Measurements from ENCODE around the gene PLIN3.
"Not testable (repeated sequence)": the region's sequence is repeated elsewhere in the genome, so short reads cannot be mapped to it uniquely, and the experiment has no call there.

PLIN3 gene

GRCh38 chr19:4816202-4816949 is 51.1 kb downstream of the PLIN3 start:
- no peak overlapping the region for H3K4me3 ChIP-seq (ENCODE audit: low read depth, low read length)
- H3K9ac ChIP-seq (ENCODE audit: low read depth, low read length), result no peak overlapping the region

GRCh38 chr19:4815426-4816201 is 51.9 kb downstream of the PLIN3 start:
- Histone ChIP-seq H3K27me3 (ENCODE audit: control insufficient read depth, insufficient read depth, low read length) (peaks cover 4% of the 10 kb centered on the region), H3K9ac (ENCODE audit: low read depth, low read length) (no peak overlapping the region), H3K4me3 (ENCODE audit: low read depth, low read length) (peak overlapping the region; percentile 35), H3K9me3 (ENCODE audit: control insufficient read depth, insufficient read depth, low read length) (no peaks in the 10 kb centered on the region), H3K4me1 (ENCODE audit: control insufficient read depth, insufficient read depth, low read length) (no peaks in the 10 kb centered on the region), H3K36me3 (ENCODE audit: control insufficient read depth, insufficient read depth, low read length) (peaks cover 4% of the 10 kb centered on the region)

More at GRCh38 chr19:4816202-4816949, 51.1 kb downstream of the PLIN3 start:
- no peaks in the 10 kb centered on the region for H3K4me1 ChIP-seq (ENCODE audit: control insufficient read depth, insufficient read depth, low read length)
- no peaks in the 10 kb centered on the region for H3K9me3 ChIP-seq (ENCODE audit: control insufficient read depth, insufficient read depth, low read length)
- H3K36me3 ChIP-seq (ENCODE audit: control insufficient read depth, insufficient read depth, low read length), result peaks cover 4% of the 10 kb centered on the region
- H3K27me3 ChIP-seq (ENCODE audit: control insufficient read depth, insufficient read depth, low read length), result peaks cover 4% of the 10 kb centered on the region

- H3K36me3 ChIP-seq (ENCODE audit: control insufficient read depth, insufficient read depth, low read length), result peaks cover 4% of the 10 kb centered on the region
- no peaks in the 10 kb centered on the region for H3K4me1 ChIP-seq (ENCODE audit: control insufficient read depth, insufficient read depth, low read length)
- no peaks in the 10 kb centered on the region for H3K9me3 ChIP-seq (ENCODE audit: control insufficient read depth, insufficient read depth, low read length)
- no peak overlapping the region for H3K9ac ChIP-seq (ENCODE audit: low read depth, low read length)
- H3K4me3 ChIP-seq (ENCODE audit: low read depth, low read length), result no peak overlapping the region
- H3K27me3 ChIP-seq (ENCODE audit: control insufficient read depth, insufficient read depth, low read length), result peaks cover 4% of the 10 kb centered on the region
Measured at GRCh38 chr19:4814625-4815425, 52.6 kb downstream of the PLIN3 start.

DNA sequence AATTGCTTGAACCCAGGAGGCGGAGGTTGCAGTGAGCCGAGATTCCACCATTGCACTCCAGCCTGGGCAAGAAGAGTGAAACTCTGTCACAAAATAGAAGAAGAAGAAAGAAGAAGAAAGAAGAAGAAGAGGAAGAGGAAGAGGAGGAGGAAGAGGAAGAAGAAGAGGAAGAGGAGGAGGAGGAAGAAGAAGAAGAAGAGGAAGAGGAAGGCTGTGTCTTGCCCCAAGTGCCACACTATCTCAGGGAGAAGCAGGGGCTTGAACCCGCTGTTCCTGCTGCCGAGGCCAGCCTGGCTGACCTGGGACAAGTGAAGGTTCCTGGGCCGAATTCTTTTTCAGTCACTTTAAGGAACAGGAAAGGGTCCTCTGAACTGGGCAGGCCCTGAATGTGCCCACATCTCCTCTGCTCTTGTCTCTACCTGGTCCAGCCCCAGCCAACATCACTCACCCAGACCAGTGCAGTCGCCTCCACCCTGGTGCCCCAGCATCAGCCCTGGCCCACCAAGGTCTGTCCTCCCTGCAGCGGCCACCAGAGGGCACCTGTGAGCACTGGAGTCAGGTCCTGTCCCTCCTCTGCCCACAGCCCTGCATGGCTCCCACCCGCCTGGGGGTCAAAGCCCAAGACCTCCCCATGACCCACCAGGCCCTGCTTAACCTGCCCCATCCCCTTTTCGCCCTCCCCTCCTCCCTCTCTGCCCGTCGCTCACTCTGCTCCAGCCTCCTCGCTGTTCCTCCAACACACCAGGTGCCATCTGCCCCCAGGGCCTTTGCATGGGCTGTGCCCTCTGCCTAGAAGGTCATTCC is 55.9 kb downstream of the PLIN3 start:
- no peak overlapping the region for H3K4me3 ChIP-seq (ENCODE audit: low read depth, low read length)
- H3K4me1 ChIP-seq (ENCODE audit: control insufficient read depth, insufficient read depth, low read length), result no peaks in the 10 kb centered on the region
- H3K9ac ChIP-seq (ENCODE audit: low read depth, low read length), result no peak overlapping the region
- H3K36me3 ChIP-seq (ENCODE audit: control insufficient read depth, insufficient read depth, low read length), result peaks cover under 1% of the 10 kb centered on the region
- peaks cover 1% of the 10 kb centered on the region for H3K27me3 ChIP-seq (ENCODE audit: control insufficient read depth, insufficient read depth, low read length)
- H3K9me3 ChIP-seq (ENCODE audit: control insufficient read depth, insufficient read depth, low read length), result no peaks in the 10 kb centered on the region

- Histone ChIP-seq H3K4me3 (ENCODE audit: low read depth, low read length) (no peak overlapping the region), H3K9ac (ENCODE audit: low read depth, low read length) (no peak overlapping the region)
Measured at GRCh38 chr19:4807188-4807587, 60.3 kb downstream of the PLIN3 start.

DNA sequence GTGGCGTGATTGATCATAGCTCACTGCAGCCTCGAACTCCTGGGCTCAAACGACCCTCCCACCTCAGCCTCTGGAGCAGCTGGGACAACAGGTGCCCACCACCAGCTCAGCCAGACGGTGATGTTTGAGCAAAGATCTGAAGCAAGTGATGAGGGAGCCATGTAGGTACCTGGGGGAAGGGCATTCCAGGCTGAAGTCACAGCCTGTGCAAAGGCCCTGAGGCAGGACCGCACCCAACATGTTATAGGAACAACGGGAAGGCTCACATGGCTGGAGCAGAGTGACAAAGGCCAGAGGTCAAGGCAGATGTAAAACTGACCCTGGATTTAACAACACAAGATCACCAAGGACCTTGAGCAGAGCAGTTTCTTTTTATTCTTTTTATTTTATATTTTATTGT is 61.1 kb downstream of the PLIN3 start:
- H3K27me3 ChIP-seq (ENCODE audit: control insufficient read depth, insufficient read depth, low read length), result no peaks in the 10 kb centered on the region

More at GRCh38 chr19:4807188-4807587, 60.3 kb downstream of the PLIN3 start:
- Histone ChIP-seq H3K4me1 (ENCODE audit: control insufficient read depth, insufficient read depth, low read length) (no peaks in the 10 kb centered on the region), H3K9me3 (ENCODE audit: control insufficient read depth, insufficient read depth, low read length) (no peaks in the 10 kb centered on the region), H3K27me3 (ENCODE audit: control insufficient read depth, insufficient read depth, low read length) (no peaks in the 10 kb centered on the region), H3K36me3 (ENCODE audit: control insufficient read depth, insufficient read depth, low read length) (no peaks in the 10 kb centered on the region)

GRCh38 chr19:4805140-4805539 is 62.3 kb downstream of the PLIN3 start:
- not testable (repeated sequence) for H3K27me3 ChIP-seq (ENCODE audit: control insufficient read depth, insufficient read depth, low read length); H3K9ac ChIP-seq (ENCODE audit: low read depth, low read length); H3K4me3 ChIP-seq (ENCODE audit: low read depth, low read length); H3K36me3 ChIP-seq (ENCODE audit: control insufficient read depth, insufficient read depth, low read length); H3K9me3 ChIP-seq (ENCODE audit: control insufficient read depth, insufficient read depth, low read length); H3K4me1 ChIP-seq (ENCODE audit: control insufficient read depth, insufficient read depth, low read length)

More for the DNA sequence above, 61.1 kb downstream of the PLIN3 start:
- Histone ChIP-seq H3K9me3 (ENCODE audit: control insufficient read depth, insufficient read depth, low read length) (no peaks in the 10 kb centered on the region), H3K9ac (ENCODE audit: low read depth, low read length) (no peak overlapping the region), H3K4me3 (ENCODE audit: low read depth, low read length) (no peak overlapping the region), H3K36me3 (ENCODE audit: control insufficient read depth, insufficient read depth, low read length) (no peaks in the 10 kb centered on the region), H3K4me1 (ENCODE audit: control insufficient read depth, insufficient read depth, low read length) (no peaks in the 10 kb centered on the region)

DNA sequence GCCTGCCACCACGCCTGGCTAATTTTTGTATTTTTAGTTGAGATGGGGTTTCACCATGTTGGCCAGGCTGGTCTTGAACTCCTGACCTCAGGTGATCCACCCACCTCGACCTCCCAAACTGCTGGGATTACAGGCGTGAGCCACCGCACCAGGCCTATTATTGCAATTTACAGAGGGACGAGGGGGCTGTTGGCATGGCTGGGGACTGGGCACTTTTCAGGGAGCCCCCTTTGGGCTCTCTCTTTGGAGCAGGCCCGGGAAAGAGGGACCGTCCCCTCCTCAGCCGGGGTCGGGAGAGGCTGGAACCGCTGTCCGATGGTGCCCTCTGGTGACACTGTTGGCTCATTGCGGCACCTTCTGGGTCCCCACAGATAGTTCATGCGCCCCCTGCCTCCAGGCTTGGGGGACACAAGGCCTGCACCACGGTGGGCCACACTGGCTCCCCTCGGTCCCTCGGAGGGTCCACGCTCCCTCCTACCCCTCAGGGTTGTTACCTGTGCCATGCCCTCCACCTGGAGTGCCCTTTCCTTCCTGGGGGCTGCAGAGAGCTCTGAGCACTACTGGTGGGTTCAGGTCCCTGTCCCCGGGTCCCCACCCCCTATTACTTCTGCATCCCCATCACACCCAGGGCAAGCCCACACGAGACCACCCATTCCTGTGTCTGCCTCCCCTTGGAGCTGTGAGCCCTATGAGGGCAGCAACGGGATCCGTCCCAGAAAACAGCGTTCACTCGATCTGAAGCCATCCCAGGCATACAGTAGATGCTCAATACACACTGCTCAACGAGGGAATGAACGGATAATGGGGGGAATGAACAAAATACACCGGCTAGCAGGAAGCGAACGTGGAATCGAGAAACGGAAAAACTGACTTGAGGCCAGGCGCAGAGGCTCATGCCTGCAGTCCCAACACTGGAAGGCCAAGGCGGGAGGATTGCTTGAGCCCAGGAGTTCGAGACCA is 63.5 kb downstream of the PLIN3 start:
- Histone ChIP-seq H3K9ac (ENCODE audit: low read depth, low read length) (no peak overlapping the region), H3K27me3 (ENCODE audit: control insufficient read depth, insufficient read depth, low read length) (no peaks in the 10 kb centered on the region), H3K36me3 (ENCODE audit: control insufficient read depth, insufficient read depth, low read length) (no peaks in the 10 kb centered on the region), H3K4me3 (ENCODE audit: low read depth, low read length) (no peak overlapping the region), H3K9me3 (ENCODE audit: control insufficient read depth, insufficient read depth, low read length) (no peaks in the 10 kb centered on the region), H3K4me1 (ENCODE audit: control insufficient read depth, insufficient read depth, low read length) (no peaks in the 10 kb centered on the region)

DNA sequence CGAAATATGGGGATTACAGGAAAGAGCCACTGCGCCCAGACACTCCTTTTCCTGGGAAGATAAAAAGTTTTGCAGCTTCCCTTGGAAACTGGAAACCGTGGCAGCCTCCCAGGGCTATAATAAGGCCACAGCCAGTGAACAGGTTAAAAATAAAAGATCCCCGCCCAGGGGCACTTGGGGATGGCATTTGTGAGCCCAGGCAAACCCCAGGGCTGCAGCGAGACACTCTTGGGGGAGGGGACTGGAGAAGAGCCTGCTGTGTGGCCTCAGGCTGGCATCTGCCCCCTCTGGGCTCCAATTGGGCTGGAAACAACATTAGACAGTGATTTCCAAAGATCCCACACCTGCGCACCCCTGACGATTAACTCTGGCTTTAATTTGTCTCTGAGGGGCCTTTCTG is 64.8 kb downstream of the PLIN3 start:
- Histone ChIP-seq H3K4me1 (ENCODE audit: control insufficient read depth, insufficient read depth, low read length) (no peaks in the 10 kb centered on the region), H3K9ac (ENCODE audit: low read depth, low read length) (no peak overlapping the region), H3K9me3 (ENCODE audit: control insufficient read depth, insufficient read depth, low read length) (no peaks in the 10 kb centered on the region), H3K36me3 (ENCODE audit: control insufficient read depth, insufficient read depth, low read length) (no peaks in the 10 kb centered on the region), H3K27me3 (ENCODE audit: control insufficient read depth, insufficient read depth, low read length) (no peaks in the 10 kb centered on the region), H3K4me3 (ENCODE audit: low read depth, low read length) (no peak overlapping the region)

- no peak overlapping the region for H3K9ac ChIP-seq (ENCODE audit: low read depth, low read length)
- H3K4me3 ChIP-seq (ENCODE audit: low read depth, low read length), result no peak overlapping the region
- H3K27me3 ChIP-seq (ENCODE audit: control insufficient read depth, insufficient read depth, low read length), result no peaks in the 10 kb centered on the region
- H3K4me1 ChIP-seq (ENCODE audit: control insufficient read depth, insufficient read depth, low read length), result no peaks in the 10 kb centered on the region
- H3K36me3 ChIP-seq (ENCODE audit: control insufficient read depth, insufficient read depth, low read length), result no peaks in the 10 kb centered on the region
- H3K9me3 ChIP-seq (ENCODE audit: control insufficient read depth, insufficient read depth, low read length), result no peaks in the 10 kb centered on the region
Measured at GRCh38 chr19:4801085-4801619, 66.3 kb downstream of the PLIN3 start.
